ENCODE results near the gene GREB1.

- TF ChIP-seq POLR2AphosphoS5 (IDR thresholded peaks at IDR 0.05; ENCODE audit: low read depth) = no peak
- TF ChIP-seq, protein P1, sequence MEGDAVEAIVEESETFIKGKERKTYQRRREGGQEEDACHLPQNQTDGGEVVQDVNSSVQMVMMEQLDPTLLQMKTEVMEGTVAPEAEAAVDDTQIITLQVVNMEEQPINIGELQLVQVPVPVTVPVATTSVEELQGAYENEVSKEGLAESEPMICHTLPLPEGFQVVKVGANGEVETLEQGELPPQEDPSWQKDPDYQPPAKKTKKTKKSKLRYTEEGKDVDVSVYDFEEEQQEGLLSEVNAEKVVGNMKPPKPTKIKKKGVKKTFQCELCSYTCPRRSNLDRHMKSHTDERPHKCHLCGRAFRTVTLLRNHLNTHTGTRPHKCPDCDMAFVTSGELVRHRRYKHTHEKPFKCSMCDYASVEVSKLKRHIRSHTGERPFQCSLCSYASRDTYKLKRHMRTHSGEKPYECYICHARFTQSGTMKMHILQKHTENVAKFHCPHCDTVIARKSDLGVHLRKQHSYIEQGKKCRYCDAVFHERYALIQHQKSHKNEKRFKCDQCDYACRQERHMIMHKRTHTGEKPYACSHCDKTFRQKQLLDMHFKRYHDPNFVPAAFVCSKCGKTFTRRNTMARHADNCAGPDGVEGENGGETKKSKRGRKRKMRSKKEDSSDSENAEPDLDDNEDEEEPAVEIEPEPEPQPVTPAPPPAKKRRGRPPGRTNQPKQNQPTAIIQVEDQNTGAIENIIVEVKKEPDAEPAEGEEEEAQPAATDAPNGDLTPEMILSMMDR (conservative IDR thresholded peaks at IDR 0.05; ENCODE audit: low read depth in 2 of 2) = no peak
- no peak for TF ChIP-seq EZH2 (IDR thresholded peaks at IDR 0.05; ENCODE audit: low read depth, unreplicated experiment)
- no peak for TF ChIP-seq REST (IDR thresholded peaks at IDR 0.05; ENCODE audit: unreplicated experiment)
- no peak for TF ChIP-seq ZNF331 (CRISPR knock-in tag; IDR thresholded peaks at IDR 0.05; ENCODE audit: low read depth)
- no peak for TF ChIP-seq EZH2phosphoT487 (IDR thresholded peaks at IDR 0.05; ENCODE audit: unreplicated experiment)
- no peak for TF ChIP-seq CREB1 (CRISPR knock-in tag; IDR thresholded peaks at IDR 0.05; ENCODE audit: low read depth)
These were observed 149.6 kb downstream of the GREB1 start for GRCh38 chr2:11683476-11683875.
